Measurements from ENCODE around the gene CSNK2A2. TPM values are rescaled to one million over a fixed set of nuclear protein-coding genes. Genes with fewer than 3 reads are reported as not detected.

The CSNK2A2 gene
- total RNA-seq, 2 donors from 2014 or later: 47.5 to 53.8 TPM

GRCh38 chr16:58157239-58157638 is 40.7 kb downstream of the CSNK2A2 start:
- no peak for DNase-seq
- intact Hi-C loops (cut with DNase I, micrococcal nuclease): no loop called here
- no peak for ATAC-seq

- ATAC-seq (no peak), DNase-seq (no peak)
- intact Hi-C loops (cut with DNase I, micrococcal nuclease): no loop called here
These were observed 42.1 kb downstream of the CSNK2A2 start for GRCh38 chr16:58155839-58156238.

GRCh38 chr16:58154345-58154744 is 43.6 kb downstream of the CSNK2A2 start:
- intact Hi-C loops (cut with DNase I, micrococcal nuclease): no loop called here
- DNase-seq (no peak), ATAC-seq (no peak)

GRCh38 chr16:58152246-58152868 is 45.5 kb downstream of the CSNK2A2 start:
- intact Hi-C loops (cut with DNase I, micrococcal nuclease): no loop called here
- ATAC-seq (no peak), DNase-seq (no peak)

GRCh38 chr16:58148526-58148925 is 49.4 kb downstream of the CSNK2A2 start:
- no peak for ATAC-seq
- DNase-seq: no peak
- intact Hi-C loops (cut with DNase I, micrococcal nuclease): no loop called here

- ATAC-seq (no peak), DNase-seq (no peak)
- intact Hi-C loops (cut with DNase I, micrococcal nuclease): no loop called here
These were observed 49.8 kb downstream of the CSNK2A2 start for GRCh38 chr16:58148099-58148498.

GRCh38 chr16:58138852-58139251 is 59.1 kb downstream of the CSNK2A2 start:
- no peak for DNase-seq
- no peak for ATAC-seq
- intact Hi-C loops (cut with DNase I, micrococcal nuclease): loop anchor here in 1 of 2 donors (10.0 kb wide), 1 partner anchor 56 kb away; the partner anchor contains the start of gene CSNK2A2

GRCh38 chr16:58137581-58137980 is 60.3 kb downstream of the CSNK2A2 start:
- ATAC-seq: no peak
- intact Hi-C loops (cut with DNase I, micrococcal nuclease): loop anchor here in 1 of 2 donors (10.0 kb wide), 1 partner anchor 57 kb away; the partner anchor contains the start of gene CSNK2A2
- no peak for DNase-seq

GRCh38 chr16:58129097-58129936 is 68.6 kb downstream of the CSNK2A2 start, which contains the start of gene CFAP20:
TSS of gene CFAP20 (minus strand) at chr16:58129381. CDS start at chr16:58129115, 266 bp downstream.
- DNase-seq (peak; percentile 99 to 100), ATAC-seq (peak; percentile 94)
- intact Hi-C loops (cut with DNase I, micrococcal nuclease): loop anchor here in 1 of 2 donors (10.0 kb wide), 1 partner anchor 105 kb away; the partner anchor contains the start of gene MMP15

- DNase-seq: peak in 1 of 2 donors; percentile 34
- peak; percentile 5 for ATAC-seq
- intact Hi-C loops (cut with DNase I, micrococcal nuclease): loop anchor here in 1 of 2 donors (10.0 kb wide), 1 partner anchor 104 kb away; the partner anchor contains the start of gene MMP15
These were observed 69.2 kb downstream of the CSNK2A2 start for GRCh38 chr16:58128711-58129096.

GRCh38 chr16:58128181-58128631 is 69.7 kb downstream of the CSNK2A2 start:
- intact Hi-C loops (cut with DNase I, micrococcal nuclease): loop anchor here in 1 of 2 donors (10.0 kb wide), 1 partner anchor 103 kb away; the partner anchor contains the start of gene MMP15
- ATAC-seq (no peak), DNase-seq (no peak)

GRCh38 chr16:58127634-58128033 is 70.3 kb downstream of the CSNK2A2 start:
- intact Hi-C loops (cut with DNase I, micrococcal nuclease): loop anchor here (2.0 to 10.0 kb wide), 2 partner anchors 103 to 107 kb away; partner anchors contain the start of gene MMP15 (in 1 of the 2)
- DNase-seq (no peak), ATAC-seq (no peak)

GRCh38 chr16:58127033-58127556 is 70.8 kb downstream of the CSNK2A2 start:
- ATAC-seq (no peak), DNase-seq (no peak)
- intact Hi-C loops (cut with DNase I, micrococcal nuclease): loop anchor here (2.0 to 10.0 kb wide), 2 partner anchors 102 to 106 kb away; partner anchors contain the start of gene MMP15 (in 1 of the 2)

- no peak for ATAC-seq
- intact Hi-C loops (cut with DNase I, micrococcal nuclease): loop anchor here (2.0 to 10.0 kb wide), 2 partner anchors 102 to 106 kb away; partner anchors contain the start of gene MMP15 (in 1 of the 2)
- no peak for DNase-seq
These were observed 71.4 kb downstream of the CSNK2A2 start for GRCh38 chr16:58126451-58126961.

GRCh38 chr16:58125781-58126335 is 72.0 kb downstream of the CSNK2A2 start:
- intact Hi-C loops (cut with DNase I, micrococcal nuclease): loop anchor here (2.0 to 10.0 kb wide), 2 partner anchors 101 to 105 kb away; partner anchors contain the start of gene MMP15 (in 1 of the 2)
- ATAC-seq (no peak), DNase-seq (no peak)

- no peak for DNase-seq
- no peak for ATAC-seq
- intact Hi-C loops (cut with DNase I, micrococcal nuclease): loop anchor here in 1 of 2 donors (10.0 kb wide), 1 partner anchor 100 kb away; the partner anchor contains the start of gene MMP15
These were observed 72.9 kb downstream of the CSNK2A2 start for GRCh38 chr16:58125041-58125440.

GRCh38 chr16:58124601-58124915 is 73.3 kb downstream of the CSNK2A2 start:
- intact Hi-C loops (cut with DNase I, micrococcal nuclease): loop anchor here in 1 of 2 donors (10.0 kb wide), 1 partner anchor 100 kb away; the partner anchor contains the start of gene MMP15
- ATAC-seq: no peak

GRCh38 chr16:58123896-58124600 is 73.9 kb downstream of the CSNK2A2 start:
- peak; percentile 45 for ATAC-seq
- no peak for DNase-seq
- intact Hi-C loops (cut with DNase I, micrococcal nuclease): loop anchor here in 1 of 2 donors (10.0 kb wide), 1 partner anchor 99 kb away; the partner anchor contains the start of gene MMP15

More at GRCh38 chr16:58124601-58124915, 73.3 kb downstream of the CSNK2A2 start:
- DNase-seq: no peak

All from left colon (tissue), 2 donors.